ENCODE measurements around the gene ZNF536. TPM values are rescaled to one million over a fixed set of nuclear protein-coding genes. Genes with fewer than 3 reads are reported as not detected.

Gene ZNF536
- total and polyA plus RNA-seq, 2 of the 13 experiments (the other 11 are each of a cell fraction or from before 2014, with no cell fraction given) = not detected

- TF ChIP-seq, protein P1, sequence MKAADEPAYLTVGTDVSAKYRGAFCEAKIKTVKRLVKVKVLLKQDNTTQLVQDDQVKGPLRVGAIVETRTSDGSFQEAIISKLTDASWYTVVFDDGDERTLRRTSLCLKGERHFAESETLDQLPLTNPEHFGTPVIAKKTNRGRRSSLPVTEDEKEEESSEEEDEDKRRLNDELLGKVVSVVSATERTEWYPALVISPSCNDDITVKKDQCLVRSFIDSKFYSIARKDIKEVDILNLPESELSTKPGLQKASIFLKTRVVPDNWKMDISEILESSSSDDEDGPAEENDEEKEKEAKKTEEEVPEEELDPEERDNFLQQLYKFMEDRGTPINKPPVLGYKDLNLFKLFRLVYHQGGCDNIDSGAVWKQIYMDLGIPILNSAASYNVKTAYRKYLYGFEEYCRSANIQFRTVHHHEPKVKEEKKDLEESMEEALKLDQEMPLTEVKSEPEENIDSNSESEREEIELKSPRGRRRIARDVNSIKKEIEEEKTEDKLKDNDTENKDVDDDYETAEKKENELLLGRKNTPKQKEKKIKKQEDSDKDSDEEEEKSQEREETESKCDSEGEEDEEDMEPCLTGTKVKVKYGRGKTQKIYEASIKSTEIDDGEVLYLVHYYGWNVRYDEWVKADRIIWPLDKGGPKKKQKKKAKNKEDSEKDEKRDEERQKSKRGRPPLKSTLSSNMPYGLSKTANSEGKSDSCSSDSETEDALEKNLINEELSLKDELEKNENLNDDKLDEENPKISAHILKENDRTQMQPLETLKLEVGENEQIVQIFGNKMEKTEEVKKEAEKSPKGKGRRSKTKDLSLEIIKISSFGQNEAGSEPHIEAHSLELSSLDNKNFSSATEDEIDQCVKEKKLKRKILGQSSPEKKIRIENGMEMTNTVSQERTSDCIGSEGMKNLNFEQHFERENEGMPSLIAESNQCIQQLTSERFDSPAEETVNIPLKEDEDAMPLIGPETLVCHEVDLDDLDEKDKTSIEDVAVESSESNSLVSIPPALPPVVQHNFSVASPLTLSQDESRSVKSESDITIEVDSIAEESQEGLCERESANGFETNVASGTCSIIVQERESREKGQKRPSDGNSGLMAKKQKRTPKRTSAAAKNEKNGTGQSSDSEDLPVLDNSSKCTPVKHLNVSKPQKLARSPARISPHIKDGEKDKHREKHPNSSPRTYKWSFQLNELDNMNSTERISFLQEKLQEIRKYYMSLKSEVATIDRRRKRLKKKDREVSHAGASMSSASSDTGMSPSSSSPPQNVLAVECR (CRISPR knock-in tag; IDR thresholded peaks at IDR 0.05; ENCODE audit: borderline replicate concordance) = no peak
- TF ChIP-seq RAD21 (CRISPR knock-in tag; IDR thresholded peaks at IDR 0.05) = peak; percentile 62
- TF ChIP-seq SMC3 (IDR thresholded peaks at IDR 0.05; ENCODE audit: low read length) = peak; percentile 74
- TF ChIP-seq CCAR2 (optimal IDR thresholded peaks at IDR 0.05; ENCODE audit: low read depth, low read length) = no peak
- TF ChIP-seq ZNF687 (CRISPR knock-in tag; IDR thresholded peaks at IDR 0.05) = no peak
- TF ChIP-seq ASH2L (IDR thresholded peaks at IDR 0.05; ENCODE audit: insufficient read length, low read depth, low read length) = no peak
- no peak for TF ChIP-seq HOXD1 (CRISPR knock-in tag; IDR thresholded peaks at IDR 0.05)
- no peak for TF ChIP-seq BORCS8-MEF2B (CRISPR knock-in tag; IDR thresholded peaks at IDR 0.05)
- TF ChIP-seq ATF2 (CRISPR knock-in tag; IDR thresholded peaks at IDR 0.05) = no peak
- TF ChIP-seq ZNF260 (CRISPR knock-in tag; IDR thresholded peaks at IDR 0.05; ENCODE audit: borderline replicate concordance, low read depth) = no peak
- no peak for TF ChIP-seq JUNB (CRISPR knock-in tag; IDR thresholded peaks at IDR 0.05; ENCODE audit: borderline replicate concordance)
- no peak for TF ChIP-seq CBX5 (CRISPR knock-in tag; IDR thresholded peaks at IDR 0.05; ENCODE audit: borderline replicate concordance)
- no peak for TF ChIP-seq RBM39 (IDR thresholded peaks at IDR 0.05; ENCODE audit: low read depth, low read length, poor library complexity, severe bottlenecking)
- no peak for TF ChIP-seq THAP11 (CRISPR knock-in tag; IDR thresholded peaks at IDR 0.05)
- peak; percentile 44; the same call in 1 of the 2 replicates for TF ChIP-seq CEBPB (IDR thresholded peaks at IDR 0.05; ENCODE audit: borderline replicate concordance, low read depth, low read length)
- TF ChIP-seq, protein P2, sequence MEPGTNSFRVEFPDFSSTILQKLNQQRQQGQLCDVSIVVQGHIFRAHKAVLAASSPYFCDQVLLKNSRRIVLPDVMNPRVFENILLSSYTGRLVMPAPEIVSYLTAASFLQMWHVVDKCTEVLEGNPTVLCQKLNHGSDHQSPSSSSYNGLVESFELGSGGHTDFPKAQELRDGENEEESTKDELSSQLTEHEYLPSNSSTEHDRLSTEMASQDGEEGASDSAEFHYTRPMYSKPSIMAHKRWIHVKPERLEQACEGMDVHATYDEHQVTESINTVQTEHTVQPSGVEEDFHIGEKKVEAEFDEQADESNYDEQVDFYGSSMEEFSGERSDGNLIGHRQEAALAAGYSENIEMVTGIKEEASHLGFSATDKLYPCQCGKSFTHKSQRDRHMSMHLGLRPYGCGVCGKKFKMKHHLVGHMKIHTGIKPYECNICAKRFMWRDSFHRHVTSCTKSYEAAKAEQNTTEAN (CRISPR knock-in tag; conservative IDR thresholded peaks at IDR 0.05) = no peak
- no peak for TF ChIP-seq FOXK2 (IDR thresholded peaks at IDR 0.05)
- TF ChIP-seq NCOR1 (IDR thresholded peaks at IDR 0.05; ENCODE audit: borderline replicate concordance, low read length) = no peak
Measured at GRCh38 chr19:30406220-30407067, 34.3 kb downstream of the ZNF536 start (continued).
